Spleen (tissue), 11 donors: ENCODE data around the gene ATP6V1E1. TPM values are rescaled to one million over a fixed set of nuclear protein-coding genes. Genes with fewer than 3 reads are reported as not detected.

ENCODE experiments used
- DNase-seq: peaks from one replicate; pipeline ENCODE4 v3.0.0-alpha.2; 2020
- H3K27ac ChIP-seq, 8 donors: fragments of 200-600 bp; sonication (generic) in 7 of 8; 1 replicate in 4 of 8; 2 replicates in 4 of 8; pipeline versions ENCODE4 v1.5.0 to v1.8.0; 2016 to 2021; ENCODE audit warnings: inconsistent platforms in 4 of 8, mild to moderate bottlenecking in 4 of 8, moderate library complexity in 1 of 8
- H3K27me3 ChIP-seq, 7 donors: fragments of 200-600 bp; sonication (generic) in 6 of 7; replicated peaks in 1 of 7; 1 replicate in 4 of 7; 2 replicates in 3 of 7; pipeline versions ENCODE4 v1.5.0 to v1.8.0; 2016 to 2021; ENCODE audit warnings: inconsistent platforms in 3 of 7, mild to moderate bottlenecking in 1 of 7
- H3K36me3 ChIP-seq, 6 donors: fragments of 200-600 bp; sonication (generic) in 5 of 6; 1 replicate in 4 of 6; 2 replicates in 2 of 6; pipeline versions ENCODE4 v1.5.0 to v1.8.0; 2016 to 2021; ENCODE audit warnings: inconsistent platforms in 2 of 6
- H3K4me1 ChIP-seq, 6 donors: fragments of 200-600 bp; sonication (generic) in 5 of 6; 1 replicate in 3 of 6; 2 replicates in 3 of 6; pipeline versions ENCODE4 v1.5.0 to v1.8.0; 2016 to 2021; ENCODE audit warnings: inconsistent platforms in 3 of 6
- H3K4me3 ChIP-seq, 8 donors: fragments of 200-600 bp; sonication (generic) in 7 of 8; 1 replicate in 4 of 8; 2 replicates in 4 of 8; pipeline versions ENCODE4 v1.5.0 to v1.8.0; 2016 to 2021; ENCODE audit warnings: inconsistent platforms in 4 of 8, mild to moderate bottlenecking in 4 of 8, moderate library complexity in 2 of 8
- H3K9me3 ChIP-seq, 8 donors: fragments of 200-600 bp; sonication (generic) in 7 of 8; 1 replicate in 4 of 8; 2 replicates in 4 of 8; pipeline versions ENCODE4 v1.5.0 to v1.8.0; 2016 to 2021; ENCODE audit warnings: inconsistent platforms in 4 of 8
- CTCF ChIP-seq, 11 experiments: fragments of 200-600 bp in 7 of 11; fragments of 450-650 bp in 4 of 11; sonication (generic) in 4 of 11; IDR thresholded peaks in 8 of 11; conservative IDR thresholded peaks in 3 of 11; 1 replicate in 7 of 11; 2 replicates in 4 of 11; pipeline versions ENCODE4 v1.4.0 to v1.8.0; 2016 to 2021; ENCODE audit warnings: antibody characterized with exemption in 11 of 11, inconsistent platforms in 4 of 11, mild to moderate bottlenecking in 1 of 11
- POLR2A ChIP-seq, 3 donors: fragments of 450-650 bp; IDR thresholded peaks; one replicate each; pipeline ENCODE4 v1.5.1; 2017; ENCODE audit warnings: antibody characterized with exemption in 3 of 3, mild to moderate bottlenecking in 1 of 3
- POLR2AphosphoS5 ChIP-seq, 3 donors: sonication (generic); formaldehyde crosslinking; IDR thresholded peaks; one replicate each; pipeline ENCODE4 v1.5.1; 2017; ENCODE audit warnings: antibody characterized with exemption in 3 of 3
- WGBS, 5 donors: extraction: QIAGEN DNeasy Blood & Tissue Kit in 3 of 5; methylation state at CpG; one replicate each; pipeline versions ENCODE4 v1.1.5 to v1.1.7; 2013 to 2018; 5-methylcytosine and 5-hydroxymethylcytosine counted together
- intact Hi-C: fragments of 100-400 bp; cut with DNase I; formaldehyde crosslinking; loops from one replicate; pipeline ENCODE4 v1.15.0; 2023; ENCODE audit warnings: low total_unique reads
- polyA plus RNA-seq, 3 donors: library from polyadenylated mRNA; stranded (reverse); fragments of 200-250 nt; gene quantifications; one replicate each; pipeline ENCODE4 v1.2.1, GENCODE V29; 2013
- total RNA-seq, 7 donors: library from RNA; depleted of rRNA in 3 of 7; stranded (reverse); fragments of >200 nt in 3 of 7; fragmentation: NEBNext Ultra II Directional in 4 of 7; extraction: Animal tissue kit (Norgen Biotek cat#: 25700) in 4 of 7; gene quantifications; one replicate each; pipeline versions ENCODE4 v1.1.0 to v1.2.1, GENCODE V29; 2016 to 2021
- donor health status: healthy with polysubstance abuse.
- donor health status: DM: no; HTN: no; CAD: no; lungs with moderate emphysema.
- donor health status: DM: no; HTN: no; CAD: no.
- donor health status: Bipolar disorder and iron deficiency.
- donor health status: healthy.
- donor health status: DM: no; HTN: no; CAD: no.
- donor health status: DM: yes; HTN: yes; CAD: no.

The ATP6V1E1 gene
- total and polyA plus RNA-seq, 10 donors, result 66.1 to 127 (median 111) TPM

DNA sequence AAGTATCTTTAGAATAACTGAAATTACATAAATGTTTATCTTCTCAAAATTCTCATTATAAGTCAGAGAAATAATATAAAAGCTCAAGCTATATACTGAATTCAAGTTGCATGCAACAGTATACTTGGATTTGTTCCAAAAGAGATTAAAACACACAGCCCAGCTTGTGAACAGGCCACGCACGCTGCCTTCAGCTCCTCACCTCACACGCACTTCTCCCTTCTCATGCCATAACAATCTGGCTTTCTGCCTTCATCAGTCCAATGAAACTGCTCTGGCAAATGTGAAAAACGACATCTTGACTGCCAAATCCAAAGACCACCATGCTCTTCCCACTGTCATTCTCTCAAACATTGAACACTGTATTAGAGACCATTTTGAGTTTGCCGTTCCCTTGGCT, 22.1 kb downstream of the ATP6V1E1 start:
- Histone ChIP-seq H3K27me3 (no peaks in the 10 kb centered on the region), H3K4me3 (no peak overlapping the region), H3K9me3 (no peaks in the 10 kb centered on the region), H3K4me1 (peaks cover 0 to 28% (median 2%) of the 10 kb centered on the region in 6 donors), H3K36me3 (peaks cover 2 to 100% (median 40%) of the 10 kb centered on the region in 6 donors), H3K27ac (no peak overlapping the region)
- TF ChIP-seq POLR2AphosphoS5 (IDR thresholded peaks at IDR 0.05), result no peak
- no peak for TF ChIP-seq CTCF (IDR thresholded peaks at IDR 0.05 in 8 of 11, conservative IDR thresholded peaks at IDR 0.05 in 3 of 11)
- no peak for TF ChIP-seq POLR2A (IDR thresholded peaks at IDR 0.05)
- 70 to 86% (median 80%) methylated on average over 5 of the region's 5 CpGs for WGBS, 5 donors
- intact Hi-C loops, result no loop called here
- peak; percentile 19 for DNase-seq

DNA sequence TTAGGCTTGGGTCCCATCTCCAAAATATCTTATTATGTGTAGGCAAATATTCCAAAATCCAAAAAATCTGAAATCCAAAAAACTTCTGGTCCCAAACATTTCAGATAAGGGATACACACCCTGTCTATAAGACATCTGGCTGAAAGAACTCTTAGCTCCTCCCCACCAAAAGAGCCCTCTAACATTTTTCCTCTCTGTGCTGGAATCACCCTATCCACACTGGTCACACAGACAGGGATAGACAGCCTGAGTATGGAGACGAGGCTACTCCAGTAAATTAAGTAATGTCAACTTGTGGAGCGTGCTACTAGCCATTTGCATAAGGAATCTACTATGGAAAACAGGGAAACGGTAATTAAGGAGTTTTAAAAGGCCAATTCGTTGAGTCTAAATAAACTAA, 24.9 kb downstream of the ATP6V1E1 start:
- intact Hi-C loops, result no loop called here
- TF ChIP-seq POLR2A (IDR thresholded peaks at IDR 0.05) (no peak), CTCF (IDR thresholded peaks at IDR 0.05 in 8 of 11, conservative IDR thresholded peaks at IDR 0.05 in 3 of 11) (no peak), POLR2AphosphoS5 (IDR thresholded peaks at IDR 0.05) (no peak)
- peaks cover 5 to 100% (median 45%) of the 10 kb centered on the region in 6 donors for H3K36me3 ChIP-seq
- H3K4me3 ChIP-seq, result no peak overlapping the region
- 90 to 98% (median 93%) methylated on average over 4 of the region's 4 CpGs for WGBS, 5 donors
- no peaks in the 10 kb centered on the region for H3K9me3 ChIP-seq
- no peak for DNase-seq
- H3K27ac ChIP-seq, result no peak overlapping the region
- H3K27me3 ChIP-seq, result no peaks in the 10 kb centered on the region
- H3K4me1 ChIP-seq, result peaks cover 0 to 28% (median 2%) of the 10 kb centered on the region in 6 donors

DNA sequence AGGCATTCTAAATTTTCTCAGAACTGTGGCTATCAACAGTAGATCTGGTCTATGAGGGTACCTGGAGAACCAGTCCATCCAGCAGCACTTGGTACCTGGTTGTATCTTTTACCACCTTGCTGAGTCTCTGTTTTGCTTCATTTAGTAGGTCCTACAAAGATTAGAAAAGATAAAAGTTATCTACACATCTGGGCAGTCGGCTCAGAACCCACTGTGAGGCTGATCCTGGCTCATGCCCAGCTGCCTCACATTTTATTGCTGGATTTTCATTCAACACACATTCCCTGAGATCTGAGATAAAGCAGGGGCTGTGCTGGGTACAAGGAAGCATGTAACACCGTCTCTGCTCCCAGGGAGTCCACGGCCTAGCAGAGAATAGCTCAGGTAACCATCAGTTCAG, 27.5 kb downstream of the ATP6V1E1 start:
- peaks cover 10 to 100% (median 57%) of the 10 kb centered on the region in 6 donors for H3K36me3 ChIP-seq
- 81 to 94% (median 90%) methylated on average over 3 of the region's 3 CpGs for WGBS, 5 donors
- intact Hi-C loops, result no loop called here

DNA sequence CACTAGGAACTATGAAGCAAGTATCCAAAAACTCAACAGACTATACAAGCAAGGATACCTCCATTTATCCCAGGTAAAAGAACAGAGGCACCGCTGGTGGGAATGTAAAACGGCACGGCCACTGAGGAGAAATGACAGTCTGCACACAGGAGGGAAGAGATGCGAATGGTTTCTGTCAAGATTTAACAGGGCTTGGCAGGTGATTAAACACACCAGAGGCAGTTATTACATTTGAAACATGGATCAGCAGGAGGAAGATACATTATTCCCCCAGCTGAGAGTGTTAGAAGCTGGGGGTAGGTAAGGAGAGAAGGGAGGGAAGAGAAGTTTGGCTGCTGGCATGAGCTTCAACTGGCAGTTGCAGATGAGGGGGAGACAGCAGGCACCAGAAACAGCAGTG, 30.2 kb downstream of the ATP6V1E1 start:
- WGBS, 5 donors, result 93 to 100% (median 96%) methylated on average over 4 of the region's 4 CpGs
- Histone ChIP-seq H3K4me1 (peaks cover 0 to 24% (median 4%) of the 10 kb centered on the region in 6 donors), H3K36me3 (peaks cover 10 to 100% (median 82%) of the 10 kb centered on the region in 6 donors), H3K9me3 (no peaks in the 10 kb centered on the region), H3K27ac (no peak overlapping the region), H3K4me3 (no peak overlapping the region), H3K27me3 (no peaks in the 10 kb centered on the region)
- intact Hi-C loops, result no loop called here
- peak; percentile 14 for DNase-seq
- TF ChIP-seq POLR2A (IDR thresholded peaks at IDR 0.05) (no peak), CTCF (IDR thresholded peaks at IDR 0.05 in 8 of 11, conservative IDR thresholded peaks at IDR 0.05 in 3 of 11) (no peak), POLR2AphosphoS5 (IDR thresholded peaks at IDR 0.05) (no peak)

More for the DNA sequence above, 27.5 kb downstream of the ATP6V1E1 start:
- H3K4me1 ChIP-seq, result peaks cover 0 to 13% (median 0%) of the 10 kb centered on the region in 6 donors
- no peak overlapping the region for H3K27ac ChIP-seq
- no peak for TF ChIP-seq POLR2A (IDR thresholded peaks at IDR 0.05)
- no peak for TF ChIP-seq CTCF (IDR thresholded peaks at IDR 0.05 in 8 of 11, conservative IDR thresholded peaks at IDR 0.05 in 3 of 11)
- TF ChIP-seq POLR2AphosphoS5 (IDR thresholded peaks at IDR 0.05), result no peak
- DNase-seq, result peak; percentile 20
- no peaks in the 10 kb centered on the region for H3K27me3 ChIP-seq
- H3K9me3 ChIP-seq, result no peaks in the 10 kb centered on the region
- no peak overlapping the region for H3K4me3 ChIP-seq
